ENCODE measurements around the gene B4GALNT4. TPM values are rescaled to one million over a fixed set of nuclear protein-coding genes. Genes with fewer than 3 reads are reported as not detected.

The B4GALNT4 gene
- total RNA-seq, 4 donors from 2014 or later, result 7.1 to 22.2 (median 14.1) TPM

GRCh38 chr11:365831-366230 lies 3.5 kb upstream of the B4GALNT4 start:
- Histone ChIP-seq H3K9me3 (peaks cover 0 to 10% (median 0%) of the 10 kb centered on the region in 4 donors), H3K27me3 (peaks cover 0 to 59% of the 10 kb centered on the region in 2 donors), H3K4me1 (peaks cover 0 to 18% (median 8%) of the 10 kb centered on the region in 4 donors), H3K4me3 (no peak overlapping the region), H3K36me3 (no peaks in the 10 kb centered on the region), H3K27ac (no peak overlapping the region)
- TF ChIP-seq CTCF (IDR thresholded peaks at IDR 0.05), result no peak
- TF ChIP-seq EP300 (IDR thresholded peaks at IDR 0.05), result no peak
- TF ChIP-seq POLR2A (IDR thresholded peaks at IDR 0.05), result no peak
- WGBS, 2 donors, result 65 to 70% methylated on average over 16 of the region's 16 CpGs
- DNase-seq (ENCODE audit: low spot score in 2 of 2), result no peak

GRCh38 chr11:367956-368413 lies 1.3 kb upstream of the B4GALNT4 start:
- H3K27ac ChIP-seq, result peak overlapping the region in 1 of 4 donors; percentile 75
- peaks cover 0 to 24% (median 8%) of the 10 kb centered on the region in 4 donors for H3K4me1 ChIP-seq
- peaks cover 0 to 60% of the 10 kb centered on the region in 2 donors for H3K27me3 ChIP-seq
- no peaks in the 10 kb centered on the region for H3K9me3 ChIP-seq
- H3K4me3 ChIP-seq, result no peak overlapping the region
- 30 to 31% methylated on average over 7 of the region's 7 CpGs for WGBS, 2 donors
- TF ChIP-seq POLR2A (IDR thresholded peaks at IDR 0.05) (no peak), CTCF (IDR thresholded peaks at IDR 0.05) (no peak), EP300 (IDR thresholded peaks at IDR 0.05) (no peak)
- no peaks in the 10 kb centered on the region for H3K36me3 ChIP-seq
- no peak for DNase-seq (ENCODE audit: low spot score in 2 of 2)

- Histone ChIP-seq H3K27me3 (peaks cover 0 to 60% of the 10 kb centered on the region in 2 donors), H3K36me3 (no peaks in the 10 kb centered on the region), H3K4me1 (peaks cover 0 to 31% (median 10%) of the 10 kb centered on the region in 4 donors), H3K4me3 (peak overlapping the region in 3 of 4 donors; percentile 14 to 52 (median 22)), H3K9me3 (no peaks in the 10 kb centered on the region), H3K27ac (peak overlapping the region in 2 of 4 donors; percentile 4 to 75)
- peak in 1 of 2 donors; percentile 30 for DNase-seq (ENCODE audit: low spot score in 2 of 2)
- no peak for TF ChIP-seq POLR2A (IDR thresholded peaks at IDR 0.05)
- peak in 1 of 5 experiments; percentile 17 for TF ChIP-seq CTCF (IDR thresholded peaks at IDR 0.05)
- 1 to 3% methylated on average over 18 to 23 of the region's 61 CpGs for WGBS, 2 donors
Measured at GRCh38 chr11:368414-369335, 624 bp upstream of the B4GALNT4 start.

- 15 to 39% methylated on average over 25 to 38 of the region's 42 CpGs for WGBS, 2 donors
- H3K4me1 ChIP-seq, result peaks cover 0 to 38% (median 11%) of the 10 kb centered on the region in 4 donors
- TF ChIP-seq CTCF (IDR thresholded peaks at IDR 0.05), result no peak
- no peak for TF ChIP-seq POLR2A (IDR thresholded peaks at IDR 0.05)
- no peak for TF ChIP-seq EP300 (IDR thresholded peaks at IDR 0.05)
- no peak for DNase-seq (ENCODE audit: low spot score in 2 of 2)
- no peaks in the 10 kb centered on the region for H3K9me3 ChIP-seq
- peak overlapping the region in 3 of 4 donors; percentile 40 to 76 (median 67) for H3K27ac ChIP-seq
- H3K27me3 ChIP-seq, result peaks cover 0 to 46% of the 10 kb centered on the region in 2 donors
- peak overlapping the region; percentile 7 to 52 (median 26) for H3K4me3 ChIP-seq
- no peaks in the 10 kb centered on the region for H3K36me3 ChIP-seq
Measured at GRCh38 chr11:370070-370941, 1.0 kb downstream of the B4GALNT4 start.

All from tibial nerve (tissue), 4 donors.